IMR-90 (cell line): ENCODE results near the gene FBXO9. TPM values are rescaled to one million over a fixed set of nuclear protein-coding genes. Genes with fewer than 3 reads are reported as not detected.

Experiments used
- ATAC-seq: fragments of 200-7000 bp; cut with Tn5 transposase; 2 replicates; pipeline ENCODE4 v1.9.1; 2020; ENCODE audit warnings: low read depth, mild to moderate bottlenecking, moderate library complexity
- BruUV-seq: library from RNA; stranded (reverse); fragments of 400-500 nt; replicated peaks from 2 replicates; lab custom pipeline; 2021; lab: Mats Ljungman, UMichigan
- CTCF ChIA-PET: fragments of 300-600 bp; formaldehyde crosslinking; extraction: SDS; loops from one replicate; lab custom pipeline; 2021; ENCODE audit warnings: antibody characterized with exemption; lab: Yijun Ruan, JAX
- POLR2A ChIA-PET: fragments of 300-600 bp; sonication (Branson Sonifier 250); formaldehyde crosslinking; loops from one replicate; lab custom pipeline; 2022; ENCODE audit warnings: antibody characterized with exemption; ENCODE audit not compliant: unreplicated experiment; lab: Charles Lee
- DNase-seq: peaks from one replicate; pipeline ENCODE4 v3.0.0; 2013
- H2AFZ ChIP-seq: replicated peaks from 2 replicates; pipeline ENCODE3; 2013; ENCODE audit warnings: low read length, mild to moderate bottlenecking; ENCODE audit not compliant: poor library complexity
- H2AK5ac ChIP-seq: 2 replicates; pipeline ENCODE4 v1.6.1; 2013; ENCODE audit warnings: low read depth, low read length, inconsistent platforms
- H2AK9ac ChIP-seq: replicated peaks from 2 replicates; pipeline ENCODE3; 2013; ENCODE audit warnings: mild to moderate bottlenecking, low read depth, low read length, moderate library complexity; ENCODE audit not compliant: poor library complexity
- H2BK120ac ChIP-seq: 2 replicates; pipeline ENCODE4 v1.6.1; 2013; ENCODE audit warnings: low read depth, low read length, inconsistent platforms
- H2BK15ac ChIP-seq: 3 replicates; pipeline ENCODE4 v1.6.1; 2013; ENCODE audit warnings: low read depth, low read length, inconsistent platforms
- H2BK20ac ChIP-seq: 2 replicates; pipeline ENCODE4 v1.6.1; 2013; ENCODE audit warnings: low read depth, mild to moderate bottlenecking, inconsistent platforms, low read length, moderate library complexity
- H2BK5ac ChIP-seq: 2 replicates; pipeline ENCODE4 v1.6.1; 2013; ENCODE audit warnings: mild to moderate bottlenecking, low read depth, low read length, inconsistent platforms; ENCODE audit not compliant: poor library complexity, severe bottlenecking
- H3K14ac ChIP-seq: replicated peaks from 2 replicates; pipeline ENCODE4 v1.6.1; 2013; ENCODE audit warnings: low read depth, low read length, inconsistent platforms
- H3K18ac ChIP-seq: 2 replicates; pipeline ENCODE4 v1.6.1; 2013; ENCODE audit warnings: low read depth, low read length, control low read depth
- H3K23ac ChIP-seq: 2 replicates; pipeline ENCODE4 v1.6.1; 2013; ENCODE audit warnings: low read depth, low read length, inconsistent platforms
- H3K27ac ChIP-seq: 2 replicates; pipeline ENCODE4 v1.5.1; 2013; ENCODE audit warnings: mild to moderate bottlenecking, control low read depth, low read length; ENCODE audit not compliant: insufficient read depth
- H3K27me3 ChIP-seq: 2 replicates; pipeline ENCODE4 v1.6.1; 2013; ENCODE audit warnings: low read length; ENCODE audit not compliant: control insufficient read depth, insufficient read depth
- H3K36me3 ChIP-seq: 2 replicates; pipeline ENCODE4 v1.6.1; 2013; ENCODE audit warnings: low read length, mixed read lengths; ENCODE audit not compliant: control insufficient read depth, insufficient read depth
- H3K4ac ChIP-seq: 2 replicates; pipeline ENCODE4 v1.6.1; 2013; ENCODE audit warnings: low read depth, low read length, inconsistent platforms
- H3K4me1 ChIP-seq: 2 replicates; pipeline ENCODE4 v1.6.1; 2013; ENCODE audit warnings: low read length, mixed read lengths; ENCODE audit not compliant: control insufficient read depth, insufficient read depth
- H3K4me2 ChIP-seq: 2 replicates; pipeline ENCODE4 v1.6.1; 2013; ENCODE audit warnings: low read depth, mild to moderate bottlenecking, control low read depth, low read length, moderate library complexity
- H3K4me3 ChIP-seq: 2 replicates; pipeline ENCODE4 v1.5.1; 2013; ENCODE audit warnings: low read depth, mild to moderate bottlenecking, control low read depth, low read length, moderate library complexity; ENCODE audit not compliant: insufficient read depth
- H3K56ac ChIP-seq: 2 replicates; pipeline ENCODE4 v1.6.1; 2013; ENCODE audit warnings: low read length, inconsistent platforms; ENCODE audit not compliant: insufficient read depth; ENCODE audit errors: extremely low read depth
- H3K79me1 ChIP-seq, 2 experiments: 2 replicates each; pipeline ENCODE4 v1.6.1; 2013; ENCODE audit warnings: low read length in 2 of 2, inconsistent platforms in 1 of 2, low read depth in 1 of 2
- H3K9ac ChIP-seq: 2 replicates; pipeline ENCODE4 v1.6.1; 2013; ENCODE audit warnings: low read depth, low read length, control low read depth
- H3K9me1 ChIP-seq: 2 replicates; pipeline ENCODE4 v1.6.1; 2013; ENCODE audit warnings: low read length, inconsistent platforms; ENCODE audit not compliant: insufficient read depth
- H3K9me3 ChIP-seq: 2 replicates; pipeline ENCODE4 v1.6.1; 2013; ENCODE audit warnings: low read length; ENCODE audit not compliant: control insufficient read depth, insufficient read depth
- H4K20me1 ChIP-seq: 2 replicates; pipeline ENCODE4 v1.6.1; 2013; ENCODE audit warnings: low read length, inconsistent platforms; ENCODE audit not compliant: insufficient read depth
- H4K5ac ChIP-seq: 2 replicates; pipeline ENCODE4 v1.6.1; 2013; ENCODE audit warnings: mild to moderate bottlenecking, low read depth, low read length, control low read depth
- H4K8ac ChIP-seq, 2 experiments: 2 replicates each; pipeline ENCODE4 v1.6.1; 2013; ENCODE audit warnings: low read depth in 2 of 2, low read length in 2 of 2, control low read depth in 1 of 2, inconsistent platforms in 1 of 2
- H4K91ac ChIP-seq: 2 replicates; pipeline ENCODE4 v1.6.1; 2013; ENCODE audit warnings: low read depth, low read length, inconsistent platforms; ENCODE audit not compliant: insufficient read depth
- CEBPB ChIP-seq: IDR thresholded peaks from 2 replicates; pipeline ENCODE4 v1.6.1; 2012; ENCODE audit warnings: low read depth, low read length, improper control_type of control experiment
- ELK1 ChIP-seq: fragments of 150-350 bp; IDR thresholded peaks from 2 replicates; pipeline ENCODE4 v1.6.1; 2016; ENCODE audit warnings: low read depth, mild to moderate bottlenecking, low read length, moderate library complexity, borderline replicate concordance
- FOS ChIP-seq: fragments of 150-350 bp; IDR thresholded peaks from 2 replicates; pipeline ENCODE4 v1.6.1; 2016; ENCODE audit warnings: low read depth, low read length
- MAFK ChIP-seq: IDR thresholded peaks from 2 replicates; pipeline ENCODE4 v1.6.1; 2012; ENCODE audit warnings: low read depth, low read length, improper control_type of control experiment
- MAZ ChIP-seq: IDR thresholded peaks from 2 replicates; pipeline ENCODE4 v1.6.1; 2012; ENCODE audit warnings: low read depth, mild to moderate bottlenecking, low read length, improper control_type of control experiment, moderate library complexity, borderline replicate concordance
- POLR2A ChIP-seq: IDR thresholded peaks from 2 replicates; pipeline ENCODE4 v1.6.1; 2012; ENCODE audit warnings: mild to moderate bottlenecking, low read depth, low read length
- RAD21 ChIP-seq: IDR thresholded peaks from 2 replicates; pipeline ENCODE4 v1.6.1; 2012; ENCODE audit warnings: low read length, improper control_type of control experiment
- RCOR1 ChIP-seq: IDR thresholded peaks from 2 replicates; pipeline ENCODE4 v1.6.1; 2012; ENCODE audit warnings: mild to moderate bottlenecking, low read length, improper control_type of control experiment; ENCODE audit not compliant: insufficient replicate concordance
- RFX5 ChIP-seq: IDR thresholded peaks from 2 replicates; pipeline ENCODE4 v1.8.0; 2012; ENCODE audit warnings: low read depth, mild to moderate bottlenecking, low read length, moderate library complexity
- SMC3 ChIP-seq: fragments of 150-350 bp; IDR thresholded peaks from 2 replicates; pipeline ENCODE4 v1.6.1; 2016; ENCODE audit warnings: low read depth, mild to moderate bottlenecking, antibody characterized with exemption, low read length, moderate library complexity
- WGBS, 2 experiments: methylation state at CpG; one replicate each; pipeline versions ENCODE4 v1.1.5 to v1.1.7; 2013; ENCODE audit warnings: missing lambda C conversion rate in 2 of 2; ENCODE audit not compliant: insufficient read length in 1 of 2; ENCODE audit errors: extremely low coverage in 2 of 2; 5-methylcytosine and 5-hydroxymethylcytosine counted together
- dilution Hi-C: fragments of 300-500 bp; cut with HindIII; formaldehyde crosslinking; loops from one replicate; pipeline ENCODE4 v1.14.3; 2018; ENCODE audit warnings: low sequenced_read_pairs; ENCODE audit not compliant: unreplicated experiment
- in situ Hi-C: fragments of 300-500 bp; cut with MboI; formaldehyde crosslinking; loops from 3 replicates; pipeline ENCODE4 v1.14.3; 2019; ENCODE audit warnings: low sequenced_read_pairs, inconsistent platforms, mixed read lengths
- intact Hi-C: fragments of 100-400 bp; cut with micrococcal nuclease; formaldehyde crosslinking; loops from 2 replicates; pipeline ENCODE4 v1.10.0; 2022
- polyA plus RNA-seq, 3 experiments: library from polyadenylated mRNA; depleted of rRNA; stranded (reverse); fragments of >200 nt; gene quantifications; 2 replicates each; pipeline ENCODE4 v1.2.3, GENCODE V29; 2012; ENCODE audit warnings: low replicate concordance in 1 of 3
- total RNA-seq: library from RNA; depleted of rRNA; stranded (reverse); fragments of >200 nt; gene quantifications from 2 replicates; pipeline ENCODE4 v1.2.3, GENCODE V29; 2012

FBXO9 gene
- total and polyA plus RNA-seq, 2 of the 4 experiments (the other 2 are of a cell fraction), result 49.6 to 65.9 TPM

- no peak overlapping the region for H2AFZ ChIP-seq
- no peaks in the 10 kb centered on the region for H3K9me1 ChIP-seq
- peaks cover 28% of the 10 kb centered on the region for H3K27me3 ChIP-seq
- no peak overlapping the region for H2AK9ac ChIP-seq
- no peak overlapping the region for H3K4ac ChIP-seq
- H2BK120ac ChIP-seq, result no peak overlapping the region
- H3K56ac ChIP-seq, result no peak overlapping the region
- no peak overlapping the region for H3K14ac ChIP-seq
- H3K9ac ChIP-seq, result no peak overlapping the region
- ChIA-PET CTCF (interaction anchor here (1.1 kb wide), 1 partner anchor 15 kb away, joined by 4 read pairs; no protein-coding TSS in a partner anchor), POLR2A (no interaction called here)
- no peak overlapping the region for H3K4me2 ChIP-seq
- H3K36me3 ChIP-seq, result no peaks in the 10 kb centered on the region
- no TSS peak for BruUV-seq
- no peak overlapping the region for H3K4me3 ChIP-seq
- H3K18ac ChIP-seq, result no peak overlapping the region
- no peaks in the 10 kb centered on the region for H3K79me1 ChIP-seq
- no peak overlapping the region for H3K23ac ChIP-seq
- no peak overlapping the region for H2AK5ac ChIP-seq
- dilution Hi-C loops, result no loop called here
- no peak overlapping the region for H2BK20ac ChIP-seq
- in situ Hi-C loops, result no loop called here
- H4K91ac ChIP-seq, result no peak overlapping the region
- H2BK15ac ChIP-seq, result no peak overlapping the region
- H3K9me3 ChIP-seq, result no peaks in the 10 kb centered on the region
- WGBS, 2 experiments, result 67% methylated on average over 1 of the region's 4 CpGs; no CpG with 5 or more reads in 1 of the 2 experiments
- H3K4me1 ChIP-seq, result no peaks in the 10 kb centered on the region
- DNase-seq (no peak), ATAC-seq (no peak)
- intact Hi-C loops, result no loop called here
- no peak overlapping the region for H4K8ac ChIP-seq
- TF ChIP-seq RAD21, result no peak
- TF ChIP-seq RFX5, result no peak
- TF ChIP-seq POLR2A, result no peak
- TF ChIP-seq CEBPB, result no peak
- TF ChIP-seq SMC3, result no peak
- no peak for TF ChIP-seq FOS
- TF ChIP-seq ELK1, result no peak
- no peak for TF ChIP-seq MAFK
- no peak for TF ChIP-seq MAZ
- TF ChIP-seq RCOR1, result no peak
- no peaks in the 10 kb centered on the region for H4K20me1 ChIP-seq
- no peak overlapping the region for H2BK5ac ChIP-seq
- H4K5ac ChIP-seq, result no peak overlapping the region
- no peak overlapping the region for H3K27ac ChIP-seq
Observed at GRCh38 chr6:53125276-53125675, 60.1 kb downstream of the FBXO9 start.
